ENCODE results near the gene SLC8A1. TPM values are rescaled to one million over a fixed set of nuclear protein-coding genes. Genes with fewer than 3 reads are reported as not detected.

SLC8A1 gene
- total RNA-seq, 1 experiment from 2014 or later: 1.7 TPM

DNA sequence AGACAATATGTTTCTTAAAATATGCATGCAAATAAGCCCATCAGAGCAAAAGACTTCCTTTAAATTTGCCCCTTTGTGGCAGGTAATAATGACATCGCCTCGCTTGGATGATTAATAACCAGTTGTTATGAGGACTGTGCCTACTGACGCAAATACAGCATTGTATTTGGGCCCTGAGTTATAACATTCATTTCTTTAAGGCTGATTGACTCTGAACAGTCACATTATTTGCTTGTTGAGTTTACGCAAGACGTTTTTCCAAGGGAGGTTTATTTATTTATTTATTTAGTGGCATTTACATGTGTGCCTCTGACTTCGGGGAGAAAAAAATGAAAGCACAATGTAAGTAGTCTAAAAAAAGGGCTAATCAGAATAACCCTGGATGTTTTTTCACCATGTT lies 88.3 kb downstream of the SLC8A1 start:
- Histone ChIP-seq H3K27ac (ENCODE audit: insufficient read length, low read depth, low read length) (no peak overlapping the region), H3K79me1 (ENCODE audit: insufficient read depth, low read depth, low read length, poor library complexity, severe bottlenecking) (no peaks in the 10 kb centered on the region), H3K9me3 (ENCODE audit: control insufficient read depth, low read depth, low read length) (no peaks in the 10 kb centered on the region), H2AFZ (ENCODE audit: low read length) (no peak overlapping the region), H3K18ac (ENCODE audit: insufficient read length, low read depth, low read length) (no peak overlapping the region), H2AK5ac (ENCODE audit: insufficient read length, low read length) (no peak overlapping the region), H4K8ac (replicated peaks; ENCODE audit: insufficient read length, low read depth, low read length) (no peak overlapping the region), H3K27me3 (ENCODE audit: insufficient read depth, low read length) (no peaks in the 10 kb centered on the region), H3K23ac (ENCODE audit: insufficient read length, low read depth, low read length) (no peak overlapping the region), H4K91ac (ENCODE audit: insufficient read length, low read depth, low read length) (no peak overlapping the region), H4K20me1 (ENCODE audit: control insufficient read depth, insufficient read depth, insufficient read length) (no peaks in the 10 kb centered on the region), H2BK15ac (ENCODE audit: low read depth, low read length) (no peak overlapping the region), H3T11ph (ENCODE audit: low read length) (no peak overlapping the region), H2BK20ac (ENCODE audit: low read depth, low read length, poor library complexity, severe bottlenecking) (no peak overlapping the region), H2BK120ac (ENCODE audit: low read depth, low read length, poor library complexity, severe bottlenecking) (no peak overlapping the region), H3K14ac (ENCODE audit: insufficient read depth, low read length) (no peak overlapping the region), H2BK5ac (ENCODE audit: insufficient read length, low read length) (no peak overlapping the region), H4K5ac (ENCODE audit: insufficient read length, low read depth, low read length) (no peak overlapping the region), H3K23me2 (ENCODE audit: insufficient read length, low read depth, low read length, poor library complexity, severe bottlenecking) (no peaks in the 10 kb centered on the region), H2BK12ac (ENCODE audit: insufficient read length, low read depth, low read length) (no peak overlapping the region), H3K9ac (ENCODE audit: extremely low read depth, insufficient read length, low read length) (no peak overlapping the region), H3K56ac (ENCODE audit: insufficient read length, low read depth, low read length) (no peak overlapping the region), H3K4me1 (ENCODE audit: insufficient read depth, low read length) (no peaks in the 10 kb centered on the region), H3K79me2 (ENCODE audit: insufficient read depth, low read length) (no peaks in the 10 kb centered on the region), H3K4ac (ENCODE audit: low read depth, low read length) (no peak overlapping the region), H3K4me2 (ENCODE audit: insufficient read depth, insufficient read length, low read length) (no peak overlapping the region)
- no peaks in the 10 kb centered on the region for H3K9me3 Mint-ChIP-seq
- TF ChIP-seq, protein P1, sequence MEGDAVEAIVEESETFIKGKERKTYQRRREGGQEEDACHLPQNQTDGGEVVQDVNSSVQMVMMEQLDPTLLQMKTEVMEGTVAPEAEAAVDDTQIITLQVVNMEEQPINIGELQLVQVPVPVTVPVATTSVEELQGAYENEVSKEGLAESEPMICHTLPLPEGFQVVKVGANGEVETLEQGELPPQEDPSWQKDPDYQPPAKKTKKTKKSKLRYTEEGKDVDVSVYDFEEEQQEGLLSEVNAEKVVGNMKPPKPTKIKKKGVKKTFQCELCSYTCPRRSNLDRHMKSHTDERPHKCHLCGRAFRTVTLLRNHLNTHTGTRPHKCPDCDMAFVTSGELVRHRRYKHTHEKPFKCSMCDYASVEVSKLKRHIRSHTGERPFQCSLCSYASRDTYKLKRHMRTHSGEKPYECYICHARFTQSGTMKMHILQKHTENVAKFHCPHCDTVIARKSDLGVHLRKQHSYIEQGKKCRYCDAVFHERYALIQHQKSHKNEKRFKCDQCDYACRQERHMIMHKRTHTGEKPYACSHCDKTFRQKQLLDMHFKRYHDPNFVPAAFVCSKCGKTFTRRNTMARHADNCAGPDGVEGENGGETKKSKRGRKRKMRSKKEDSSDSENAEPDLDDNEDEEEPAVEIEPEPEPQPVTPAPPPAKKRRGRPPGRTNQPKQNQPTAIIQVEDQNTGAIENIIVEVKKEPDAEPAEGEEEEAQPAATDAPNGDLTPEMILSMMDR (conservative IDR thresholded peaks at IDR 0.05): no peak
- no peaks in the 10 kb centered on the region for H3K27me3 Mint-ChIP-seq (ENCODE audit: low read depth)
- no peak overlapping the region for H3K27ac Mint-ChIP-seq
- peaks cover 3 to 6% of the 10 kb centered on the region in 2 experiments for H3K4me1 Mint-ChIP-seq
- no peaks in the 10 kb centered on the region for H3K36me3 Mint-ChIP-seq (ENCODE audit: insufficient read depth in 1 of 3, low read depth in 3 of 3)
- no peak for DNase-seq
- no CpG with 5 or more reads among the region's 6 CpGs for WGBS (ENCODE audit: extremely low coverage, insufficient read length, low lambda C conversion rate)
- no peak overlapping the region for H3K4me3 Mint-ChIP-seq

Measured in H9 (cell line).